ENCODE results near the gene RPH3AL. TPM values are rescaled to one million over a fixed set of nuclear protein-coding genes. Genes with fewer than 3 reads are reported as not detected.
"Not testable (repeated sequence)": the region's sequence is repeated elsewhere in the genome, so short reads cannot be mapped to it uniquely, and the experiment has no call there.

RPH3AL gene
- total RNA-seq, 4 donors from 2014 or later = 31.4 to 92.4 (median 48.6) TPM

- Histone ChIP-seq H3K27ac (no peak overlapping the region), H3K27me3 (no peaks in the 10 kb centered on the region), H3K9me3 (no peaks in the 10 kb centered on the region), H3K4me1 (no peaks in the 10 kb centered on the region), H3K36me3 (no peaks in the 10 kb centered on the region), H3K4me3 (no peak overlapping the region)
- peak in 1 of 3 donors; percentile 28 for DNase-seq
- TF ChIP-seq, protein P1, sequence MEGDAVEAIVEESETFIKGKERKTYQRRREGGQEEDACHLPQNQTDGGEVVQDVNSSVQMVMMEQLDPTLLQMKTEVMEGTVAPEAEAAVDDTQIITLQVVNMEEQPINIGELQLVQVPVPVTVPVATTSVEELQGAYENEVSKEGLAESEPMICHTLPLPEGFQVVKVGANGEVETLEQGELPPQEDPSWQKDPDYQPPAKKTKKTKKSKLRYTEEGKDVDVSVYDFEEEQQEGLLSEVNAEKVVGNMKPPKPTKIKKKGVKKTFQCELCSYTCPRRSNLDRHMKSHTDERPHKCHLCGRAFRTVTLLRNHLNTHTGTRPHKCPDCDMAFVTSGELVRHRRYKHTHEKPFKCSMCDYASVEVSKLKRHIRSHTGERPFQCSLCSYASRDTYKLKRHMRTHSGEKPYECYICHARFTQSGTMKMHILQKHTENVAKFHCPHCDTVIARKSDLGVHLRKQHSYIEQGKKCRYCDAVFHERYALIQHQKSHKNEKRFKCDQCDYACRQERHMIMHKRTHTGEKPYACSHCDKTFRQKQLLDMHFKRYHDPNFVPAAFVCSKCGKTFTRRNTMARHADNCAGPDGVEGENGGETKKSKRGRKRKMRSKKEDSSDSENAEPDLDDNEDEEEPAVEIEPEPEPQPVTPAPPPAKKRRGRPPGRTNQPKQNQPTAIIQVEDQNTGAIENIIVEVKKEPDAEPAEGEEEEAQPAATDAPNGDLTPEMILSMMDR (IDR thresholded peaks at IDR 0.05) = no peak
- no peak for TF ChIP-seq POLR2A (IDR thresholded peaks at IDR 0.05)
Observed at GRCh38 chr17:227946-228615, 124.5 kb downstream of the RPH3AL start.

- H3K9me3 ChIP-seq = no peaks in the 10 kb centered on the region
- H3K27me3 ChIP-seq = no peaks in the 10 kb centered on the region
- TF ChIP-seq, protein P1 (IDR thresholded peaks at IDR 0.05) = no peak
- TF ChIP-seq POLR2A (IDR thresholded peaks at IDR 0.05) = no peak
- no peaks in the 10 kb centered on the region for H3K4me1 ChIP-seq
- DNase-seq = no peak
- no peak overlapping the region for H3K4me3 ChIP-seq
- H3K36me3 ChIP-seq = no peaks in the 10 kb centered on the region
- no peak overlapping the region for H3K27ac ChIP-seq
Observed at GRCh38 chr17:227078-227945, 125.3 kb downstream of the RPH3AL start.

DNA sequence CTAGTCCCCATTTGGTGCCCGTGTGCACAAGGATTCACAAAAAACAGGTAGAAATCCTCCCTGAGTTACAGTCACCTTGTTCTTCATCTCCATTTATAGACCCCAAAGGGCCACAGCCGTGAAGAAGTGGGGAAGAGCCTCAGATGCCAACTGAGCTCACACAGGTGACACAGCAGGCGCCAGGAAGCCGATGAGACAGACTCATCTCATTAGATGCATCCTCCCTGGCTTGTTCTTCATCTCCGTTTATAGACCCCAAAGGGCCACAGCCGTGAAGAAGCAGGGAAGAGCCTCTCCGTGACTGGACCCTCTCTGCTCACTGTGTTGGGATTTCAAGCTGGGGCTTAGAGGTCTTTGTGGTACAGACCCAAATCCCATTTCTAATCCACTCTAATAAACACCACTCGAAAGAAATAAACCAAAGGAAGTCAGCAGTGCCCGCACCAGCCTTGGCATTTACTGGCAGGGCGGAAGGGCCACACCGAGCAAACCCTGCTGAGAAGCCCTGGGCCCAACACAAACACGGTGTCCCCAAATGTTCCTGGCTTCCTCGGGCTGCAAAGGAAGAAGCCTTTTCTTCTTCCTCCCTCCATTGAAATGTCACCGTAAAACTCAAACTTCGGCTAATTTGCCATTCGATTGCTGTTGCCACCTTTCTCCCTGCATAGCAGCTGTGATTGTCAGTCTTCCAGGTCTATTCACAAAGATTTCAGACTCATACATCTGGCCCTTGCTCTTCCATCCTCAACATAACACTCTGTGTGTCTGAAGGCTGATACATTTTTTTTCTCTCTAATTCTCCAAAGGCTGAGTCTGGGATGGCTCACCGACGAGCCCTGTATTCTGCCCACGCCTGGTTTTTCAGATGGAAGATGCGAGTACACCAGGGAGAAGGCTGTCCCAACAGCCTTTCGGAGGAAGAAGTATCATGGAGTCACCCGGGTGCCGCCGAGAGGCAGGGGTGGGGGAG, 126.2 kb downstream of the RPH3AL start:
- H3K4me3 ChIP-seq = no peak overlapping the region
- no peaks in the 10 kb centered on the region for H3K27me3 ChIP-seq
- no peak overlapping the region for H3K27ac ChIP-seq
- no peaks in the 10 kb centered on the region for H3K4me1 ChIP-seq
- no peaks in the 10 kb centered on the region for H3K9me3 ChIP-seq
- no peak for DNase-seq
- no peaks in the 10 kb centered on the region for H3K36me3 ChIP-seq
- TF ChIP-seq, protein P1 (IDR thresholded peaks at IDR 0.05) = no peak
- TF ChIP-seq POLR2A (IDR thresholded peaks at IDR 0.05) = no peak

DNA sequence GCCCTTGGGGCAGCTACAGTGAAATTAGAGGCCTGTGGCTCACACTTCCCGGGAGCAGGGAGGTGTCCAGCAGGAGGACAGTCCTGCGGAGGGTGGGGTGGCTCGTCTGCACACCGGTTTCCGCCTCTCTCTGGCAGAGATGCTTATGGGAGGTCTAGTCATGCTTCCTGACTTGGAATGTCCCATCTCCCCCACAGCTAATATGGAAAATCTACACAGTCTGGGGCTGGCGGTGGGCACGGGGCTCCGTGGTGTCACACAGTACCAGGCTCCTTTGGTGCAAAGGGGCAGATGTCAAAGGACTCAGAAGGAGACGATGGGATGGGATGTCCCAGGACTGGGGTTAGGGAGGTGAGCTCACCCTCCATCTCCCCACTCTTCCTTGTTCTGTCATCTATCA, 127.1 kb downstream of the RPH3AL start:
- Histone ChIP-seq H3K4me3 (no peak overlapping the region), H3K9me3 (no peaks in the 10 kb centered on the region), H3K4me1 (no peaks in the 10 kb centered on the region), H3K27ac (no peak overlapping the region), H3K36me3 (no peaks in the 10 kb centered on the region), H3K27me3 (no peaks in the 10 kb centered on the region)
- no peak for DNase-seq
- TF ChIP-seq, protein P1 (IDR thresholded peaks at IDR 0.05) = no peak
- TF ChIP-seq POLR2A (IDR thresholded peaks at IDR 0.05) = no peak

DNA sequence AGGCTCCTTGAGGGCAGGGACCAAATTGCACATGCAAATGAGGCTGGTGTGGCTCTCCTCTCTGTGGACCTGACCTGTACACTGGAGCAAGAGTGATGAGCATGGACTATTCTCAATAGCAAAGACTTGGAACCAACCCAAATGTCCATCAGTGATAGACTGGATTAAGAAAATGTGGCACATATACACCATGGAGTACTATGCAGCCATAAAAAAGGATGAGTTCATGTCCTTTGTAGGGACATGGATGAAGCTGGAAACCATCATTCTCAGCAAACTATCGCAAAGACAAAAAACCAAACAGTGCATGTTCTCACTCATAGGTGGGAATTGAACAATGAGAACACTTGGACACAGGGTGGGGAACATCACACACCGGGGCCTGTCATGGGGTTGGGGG, 128.0 kb downstream of the RPH3AL start:
- not testable (repeated sequence) for H3K36me3 ChIP-seq, H3K27me3 ChIP-seq, H3K27ac ChIP-seq, H3K4me3 ChIP-seq, H3K4me1 ChIP-seq, H3K9me3 ChIP-seq, DNase-seq

Measured in Peyer's patch (tissue), 4 donors.